ENCODE measurements around the gene SIGLECL1. TPM values are rescaled to one million over a fixed set of nuclear protein-coding genes. Genes with fewer than 3 reads are reported as not detected.

SIGLECL1 gene
- polyA plus RNA-seq, 1 donor = not detected

DNA sequence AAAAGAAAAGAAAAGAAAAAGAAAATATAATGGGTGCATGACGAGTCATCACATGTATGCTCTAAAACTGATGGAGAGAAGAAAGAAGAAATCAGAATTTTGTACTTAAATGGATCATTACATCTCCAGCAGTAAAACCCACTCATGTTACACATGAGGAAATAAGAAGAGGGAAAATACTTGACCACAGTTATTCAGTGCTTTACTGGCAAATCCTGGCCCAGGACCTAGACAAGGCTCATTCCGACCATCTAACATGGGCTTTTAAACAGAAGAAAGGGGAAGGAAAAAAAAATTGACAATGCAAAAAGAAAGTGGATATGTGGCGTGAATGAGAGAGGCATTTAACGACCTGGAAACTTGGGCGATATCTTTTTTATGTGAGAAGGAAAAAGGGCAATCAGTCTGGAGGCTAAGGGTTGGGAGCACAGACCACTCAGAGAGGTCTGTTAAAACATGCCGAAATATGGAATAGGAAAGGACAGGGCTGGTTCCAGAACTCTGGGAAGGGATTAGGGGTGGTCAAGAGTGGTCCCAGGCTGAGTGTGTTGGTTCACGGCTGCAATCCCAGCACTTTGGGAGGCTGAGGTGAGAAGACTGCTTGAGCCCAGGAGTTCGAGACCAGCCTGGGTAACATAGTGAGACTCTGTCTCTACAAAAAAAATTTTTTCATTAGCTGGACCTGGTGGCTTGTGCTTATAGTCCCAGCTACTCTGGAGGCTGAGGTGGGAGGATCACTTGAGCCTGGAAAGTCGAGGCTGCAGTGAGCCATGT lies 1.6 kb downstream of the SIGLECL1 start:
- no peak for DNase-seq (ENCODE audit: low read depth)

- DNase-seq (ENCODE audit: low read depth) = no peak
These were observed 2.4 kb downstream of the SIGLECL1 start for GRCh38 chr19:51253088-51253806.

GRCh38 chr19:51256155-51256625 lies 5.3 kb downstream of the SIGLECL1 start:
- DNase-seq (ENCODE audit: low read depth) = no peak

DNA sequence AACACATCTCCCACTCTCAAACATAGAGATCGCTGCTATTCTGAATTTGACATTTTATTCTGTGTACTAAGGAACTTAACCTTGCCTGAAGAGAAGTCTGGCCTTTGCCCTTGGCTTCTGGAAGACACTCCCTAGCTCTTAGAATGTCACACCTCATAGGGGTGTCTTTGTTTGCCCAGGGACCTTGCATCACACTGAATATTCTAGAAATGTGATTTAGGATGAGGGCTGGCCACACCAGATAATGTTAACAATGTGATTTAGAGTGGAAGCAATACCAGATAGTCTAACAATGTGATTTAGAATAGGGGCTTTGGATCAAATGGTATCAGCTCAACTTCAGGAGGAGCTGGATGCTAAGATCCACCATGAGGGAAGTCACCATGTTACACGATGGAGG lies 6.6 kb downstream of the SIGLECL1 start:
- no peak for DNase-seq (ENCODE audit: low read depth)

- DNase-seq (ENCODE audit: low read depth) = no peak
These were observed 7.6 kb downstream of the SIGLECL1 start for GRCh38 chr19:51258165-51259160.

DNA sequence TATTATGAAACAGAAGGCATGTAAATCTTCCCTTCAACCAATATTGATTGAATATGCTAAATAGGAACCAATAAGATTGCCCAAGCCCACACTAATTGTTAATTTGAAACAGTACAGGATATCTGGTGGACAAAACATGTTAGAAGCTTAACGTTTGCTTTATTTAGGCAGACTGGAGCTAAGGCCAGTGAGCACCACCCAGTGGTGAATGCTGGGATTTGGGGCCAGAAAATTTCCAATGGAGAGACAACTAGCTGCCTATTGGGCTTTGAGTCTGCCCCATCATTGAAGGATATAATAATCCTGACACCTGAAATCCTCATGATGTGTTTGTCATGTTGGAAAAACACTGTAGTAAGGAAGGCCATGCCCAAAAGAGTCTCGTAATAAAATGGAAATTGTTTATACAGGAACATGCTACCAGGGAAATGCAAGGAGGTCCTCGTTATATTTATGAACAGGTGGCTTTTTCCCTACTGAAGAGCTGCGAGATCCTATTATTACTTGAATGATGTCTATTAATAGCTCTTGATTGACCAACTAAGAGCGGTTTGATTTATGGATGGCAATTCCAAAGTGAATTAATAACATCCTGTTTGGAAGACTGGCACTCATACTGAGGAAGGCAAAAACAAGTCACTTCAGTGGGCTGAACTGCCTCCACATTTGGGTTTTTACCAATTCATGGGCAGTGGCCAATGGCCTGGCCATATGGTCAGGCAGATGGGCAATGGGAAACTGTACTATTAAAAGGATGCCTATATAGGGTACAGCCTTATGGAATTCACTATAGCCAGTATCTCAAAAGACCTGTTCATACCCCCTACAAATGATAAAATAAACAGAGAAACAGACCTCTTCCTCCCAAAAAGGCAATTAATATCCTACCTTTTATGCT lies 8.7 kb downstream of the SIGLECL1 start:
- DNase-seq (ENCODE audit: low read depth) = no peak

DNA sequence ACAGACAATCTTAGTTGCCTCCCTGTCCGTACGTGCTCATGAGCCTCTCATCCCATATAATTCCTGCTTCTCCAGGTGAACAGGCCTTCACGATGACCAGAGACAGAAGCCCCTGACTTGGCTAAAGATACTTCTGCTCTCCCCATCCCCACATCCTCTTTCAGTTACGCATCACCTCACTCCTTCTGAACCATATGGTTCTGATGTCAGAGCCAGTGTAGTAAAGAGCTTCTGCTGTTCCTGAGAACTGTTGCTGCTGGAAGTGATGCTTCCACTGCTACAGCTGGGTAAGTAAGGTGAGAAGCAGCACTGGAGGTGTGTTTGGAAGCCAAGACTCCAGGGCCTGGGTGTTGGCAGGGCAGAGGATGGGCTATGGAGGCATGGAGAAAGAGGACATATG lies 12.9 kb downstream of the SIGLECL1 start:
- DNase-seq (ENCODE audit: low read depth) = no peak

DNA sequence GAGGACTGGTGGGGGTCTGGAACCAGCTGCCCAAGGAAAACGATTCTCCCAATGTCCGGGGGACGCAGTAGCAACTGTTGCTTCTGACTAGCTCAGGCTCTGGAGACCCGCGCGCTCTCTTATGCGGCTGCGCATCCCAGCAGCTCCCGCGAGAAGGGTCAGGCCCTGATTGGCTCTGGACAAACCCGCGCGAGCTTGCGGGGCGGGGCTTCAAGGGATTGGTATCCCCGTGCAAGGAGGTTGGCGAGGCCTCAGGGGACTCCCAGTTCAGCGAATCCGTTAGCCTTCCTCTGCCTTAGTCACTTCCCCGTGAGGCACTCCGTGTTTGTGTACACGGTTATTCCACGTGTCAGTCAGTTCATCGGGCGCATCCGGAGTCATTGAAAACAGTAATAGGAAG lies 20.2 kb downstream of the SIGLECL1 start:
- DNase-seq (ENCODE audit: low read depth) = no peak

GRCh38 chr19:51272183-51272810 lies 21.4 kb downstream of the SIGLECL1 start:
- no peak for DNase-seq (ENCODE audit: low read depth)

DNA sequence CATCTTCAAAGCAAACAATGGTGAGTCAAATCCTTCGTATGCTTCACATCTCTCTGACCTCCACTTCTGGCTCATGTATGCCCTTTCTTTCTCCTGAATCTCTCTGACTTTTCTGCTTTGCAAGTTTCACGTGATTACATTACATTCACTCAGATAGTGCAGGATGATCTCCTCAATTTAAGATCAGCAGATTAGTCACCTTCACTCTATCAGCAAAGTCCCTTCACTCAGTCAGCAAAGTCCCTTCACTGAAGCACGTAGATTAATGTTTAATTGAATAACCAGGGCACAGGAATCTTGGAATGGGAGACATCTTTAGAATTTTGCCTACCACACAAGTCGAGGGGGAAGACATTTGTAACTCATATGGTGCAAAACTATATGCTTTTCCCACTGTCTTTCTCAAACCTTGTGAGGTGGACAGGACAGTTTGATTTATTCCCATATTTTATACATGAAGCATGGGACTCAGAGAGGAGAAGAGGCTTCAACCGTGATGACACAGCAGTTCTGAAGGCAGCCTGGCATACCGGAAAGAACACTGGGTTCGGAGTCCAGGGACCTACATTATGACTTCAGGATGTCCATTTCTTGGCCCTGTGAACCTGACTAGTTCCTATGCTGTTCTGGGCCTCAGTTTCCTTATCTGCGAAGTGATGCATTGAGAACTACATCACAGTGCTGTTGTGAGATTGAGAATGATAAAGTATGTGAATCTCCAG lies 23.3 kb downstream of the SIGLECL1 start:
- no peak for DNase-seq (ENCODE audit: low read depth)

DNA sequence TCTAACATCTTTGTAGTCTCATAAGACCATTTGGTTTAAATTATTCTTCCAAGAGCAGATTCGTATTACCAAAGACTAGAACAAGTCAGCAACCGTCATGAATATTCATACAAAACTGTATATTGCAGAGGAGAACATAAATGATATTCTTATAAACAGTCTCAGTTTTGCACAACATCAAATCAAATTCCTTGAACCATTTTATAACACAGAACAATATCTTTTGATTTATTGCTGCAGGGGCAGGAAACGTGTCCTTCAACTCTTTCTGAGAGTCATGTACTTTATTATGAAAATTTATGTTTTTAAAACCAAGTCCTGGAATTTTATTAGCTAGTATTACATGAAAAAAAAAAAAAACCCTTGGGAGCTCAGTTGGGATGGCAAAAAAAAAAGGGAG lies 26.2 kb downstream of the SIGLECL1 start:
- no peak for DNase-seq (ENCODE audit: low read depth)

DNA sequence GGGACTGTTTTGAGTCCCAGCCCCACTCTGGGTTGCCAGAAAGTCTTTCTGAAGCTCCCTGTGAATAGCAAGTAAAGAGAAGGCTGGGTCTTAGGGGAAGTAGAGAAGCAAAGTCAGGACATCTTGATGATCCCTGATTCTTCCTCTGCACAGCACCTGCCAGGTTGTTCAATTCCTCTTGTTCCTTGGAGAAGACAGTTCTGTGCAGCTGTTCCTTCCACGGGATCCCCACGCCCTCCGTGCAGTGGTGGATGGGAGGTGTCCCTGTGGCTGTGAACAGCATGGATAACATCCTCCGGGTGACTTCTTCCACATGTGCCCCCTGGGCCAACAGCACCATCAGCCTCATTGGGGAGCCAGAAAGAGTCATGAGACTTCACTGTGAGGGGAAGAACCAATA lies 31.5 kb downstream of the SIGLECL1 start:
- no peak for DNase-seq (ENCODE audit: low read depth)

DNA sequence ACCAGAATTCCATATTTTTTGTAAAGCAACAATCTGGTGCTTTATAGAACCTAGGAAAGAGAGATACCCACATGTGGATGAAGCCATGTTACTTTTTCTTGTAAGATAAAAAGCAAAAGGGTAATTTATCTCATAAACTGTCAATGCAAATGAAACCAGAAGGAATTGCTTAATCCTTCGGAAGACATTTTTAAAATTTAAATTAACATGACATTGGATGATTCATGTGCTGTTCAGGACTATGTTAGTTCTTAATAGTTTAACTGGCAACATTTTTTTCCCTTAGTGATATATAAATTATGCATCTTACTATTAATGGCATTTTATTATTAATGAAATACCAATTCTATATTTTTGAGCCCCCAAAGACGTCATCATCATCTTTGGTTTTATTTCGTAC lies 34.8 kb downstream of the SIGLECL1 start:
- DNase-seq (ENCODE audit: low read depth) = no peak

DNA sequence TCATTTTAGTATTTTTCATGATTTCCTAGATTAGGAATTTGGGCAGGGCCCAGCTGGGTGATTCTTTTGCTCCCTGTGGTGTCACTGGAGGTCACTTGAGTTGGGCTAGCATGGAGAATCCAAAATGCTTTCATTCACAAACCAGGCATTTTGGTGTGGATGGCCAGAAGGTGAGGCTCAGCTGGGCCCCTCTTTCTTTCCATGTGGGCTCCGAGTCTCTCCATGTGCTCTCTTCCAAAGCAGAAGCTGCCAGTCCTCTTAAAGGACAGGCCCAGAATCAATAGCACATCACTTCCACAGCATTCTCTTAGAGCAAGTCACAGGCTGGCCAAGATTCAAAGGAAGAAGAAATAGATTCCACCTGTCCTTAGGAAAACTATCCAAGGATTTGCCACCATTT lies 38.8 kb downstream of the SIGLECL1 start:
- DNase-seq (ENCODE audit: low read depth) = no peak

DNA sequence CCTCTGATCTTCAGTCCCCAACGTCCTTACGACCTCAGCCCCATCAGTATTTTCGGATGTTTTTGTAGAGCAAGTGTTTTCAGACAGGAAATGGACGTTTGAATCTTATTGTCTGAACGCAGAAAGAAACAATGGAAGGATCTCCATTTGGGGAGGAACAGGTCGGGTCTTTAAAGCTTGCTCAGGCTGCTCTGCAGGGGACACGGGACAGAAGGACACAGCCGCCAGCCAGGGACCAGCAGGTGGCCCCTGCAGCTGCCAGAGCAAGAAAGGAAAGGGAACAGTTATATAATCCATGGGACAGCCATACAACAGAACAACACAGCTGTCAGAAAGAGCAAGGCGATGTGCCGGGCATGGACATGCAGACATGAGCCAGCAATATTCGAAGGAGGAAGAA lies 42.1 kb downstream of the SIGLECL1 start:
- DNase-seq (ENCODE audit: low read depth) = no peak

DNA sequence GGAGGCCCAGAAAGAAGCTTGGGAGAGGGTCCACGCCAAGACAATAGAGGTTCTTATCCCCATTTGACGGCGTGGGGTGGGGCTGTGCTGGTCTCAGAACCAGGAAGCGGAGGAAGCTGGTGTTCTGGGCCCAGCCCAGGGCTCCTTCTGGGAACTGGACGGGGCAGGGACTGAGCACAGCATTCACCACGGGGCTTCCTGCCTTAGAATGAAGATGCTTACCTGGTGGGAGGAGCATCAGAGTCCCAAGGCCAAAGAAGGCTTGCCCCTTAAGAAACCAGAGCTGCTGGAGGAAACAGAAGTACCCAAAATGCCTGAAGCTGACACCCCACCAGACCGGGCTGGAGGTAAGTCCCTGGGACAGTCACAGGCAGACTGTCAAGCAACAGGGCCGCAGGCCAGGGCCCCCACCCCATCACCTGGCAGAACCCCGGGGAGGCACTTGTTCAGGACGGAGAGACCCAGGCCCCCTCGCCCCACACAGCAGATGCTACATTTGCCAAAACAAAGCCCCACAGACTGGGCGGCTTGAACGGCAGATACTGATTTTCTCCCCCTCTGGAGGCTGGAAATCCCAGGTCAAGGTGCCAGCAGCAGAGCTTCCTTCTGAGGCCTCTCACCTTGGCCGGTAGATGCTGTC lies 42.8 kb downstream of the SIGLECL1 start:
- no peak for DNase-seq (ENCODE audit: low read depth)

DNA sequence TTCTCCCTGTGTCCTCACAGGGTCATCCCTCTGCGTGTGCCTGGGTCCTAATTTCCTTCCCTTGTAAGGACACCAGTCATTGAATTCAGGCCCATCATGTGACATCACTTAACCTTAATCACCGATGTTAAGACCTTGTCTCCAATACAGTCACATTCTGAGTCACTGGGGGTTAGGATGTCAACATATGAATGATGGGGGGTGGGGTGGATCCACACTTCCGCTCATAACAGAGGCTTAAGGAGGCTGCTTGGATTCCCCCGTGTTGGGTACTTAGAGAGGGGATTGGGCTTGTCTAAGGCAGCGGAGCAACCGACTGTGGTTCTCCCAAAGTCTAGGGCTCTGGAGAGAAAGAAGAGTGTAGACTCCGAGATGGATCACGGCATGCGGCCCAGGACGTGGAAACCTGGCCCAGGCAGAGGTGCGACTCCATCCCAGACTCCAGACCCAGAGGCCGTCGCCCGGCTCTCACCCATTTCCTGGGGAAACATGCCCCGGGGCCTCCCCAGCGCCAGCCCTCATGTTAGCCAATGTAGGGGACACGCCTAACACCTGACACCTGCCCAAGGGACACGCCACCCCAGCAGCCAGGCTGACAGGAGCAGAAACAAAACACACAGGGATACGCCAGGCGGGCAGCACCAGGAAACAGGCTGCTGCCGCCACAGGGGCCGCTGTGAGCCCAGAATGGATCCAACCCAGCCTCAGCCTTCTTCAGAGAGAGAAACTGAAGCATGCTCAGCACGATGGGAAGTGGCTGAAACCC lies 43.5 kb downstream of the SIGLECL1 start:
- DNase-seq (ENCODE audit: low read depth) = no peak

DNA sequence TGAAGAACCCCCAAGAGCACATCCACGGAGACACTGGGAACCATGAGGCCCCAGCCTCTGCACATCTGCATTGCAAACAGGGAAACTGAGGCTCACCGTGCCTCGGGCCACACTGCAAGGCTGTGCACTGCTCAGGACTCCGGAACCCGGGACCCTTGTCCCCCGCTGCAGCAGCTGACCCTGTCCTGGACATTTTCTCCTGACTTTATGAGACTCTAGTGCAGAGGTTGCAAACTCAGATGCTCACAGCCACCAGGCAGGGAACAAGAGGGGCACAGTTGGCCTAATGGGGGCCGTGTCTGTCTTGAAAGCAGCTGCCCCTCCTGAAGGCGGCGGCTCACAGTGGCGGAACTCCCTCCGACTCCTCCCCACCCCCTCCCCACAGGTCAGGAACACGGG lies 44.1 kb downstream of the SIGLECL1 start:
- DNase-seq (ENCODE audit: low read depth) = no peak

Measured in forelimb muscle (tissue), 1 donor.